Neuronal stem cell (in vitro differentiated cells): ENCODE results near the gene FJX1.
"Not testable (repeated sequence)": the region's sequence is repeated elsewhere in the genome, so short reads cannot be mapped to it uniquely, and the experiment has no call there.

Experiments used
- DNase-seq: peaks from one replicate; pipeline ENCODE4 v3.0.0-alpha.2; 2013; ENCODE audit warnings: low spot score
- H2AFZ ChIP-seq: one replicate; pipeline ENCODE4 v1.6.1; 2013; ENCODE audit warnings: mild to moderate bottlenecking, low read length, inconsistent platforms
- H2AK5ac ChIP-seq: 2 replicates; pipeline ENCODE4 v1.6.1; 2013; ENCODE audit warnings: low read depth, mild to moderate bottlenecking, inconsistent platforms, low read length, moderate library complexity, mixed read lengths
- H2BK120ac ChIP-seq: 2 replicates; pipeline ENCODE4 v1.6.1; 2013; ENCODE audit warnings: low read depth, mild to moderate bottlenecking, inconsistent platforms, low read length, moderate library complexity, mixed read lengths
- H2BK12ac ChIP-seq: one replicate; pipeline ENCODE4 v1.6.1; 2013; ENCODE audit warnings: low read length, inconsistent platforms
- H2BK15ac ChIP-seq: 2 replicates; pipeline ENCODE4 v1.6.1; 2013; ENCODE audit warnings: mild to moderate bottlenecking, low read length, inconsistent platforms, mixed read lengths
- H2BK5ac ChIP-seq: one replicate; pipeline ENCODE4 v1.6.1; 2013; ENCODE audit warnings: inconsistent platforms, mild to moderate bottlenecking, low read length, moderate library complexity
- H3K14ac ChIP-seq: one replicate; pipeline ENCODE4 v1.6.1; 2013; ENCODE audit warnings: low read length, inconsistent platforms
- H3K18ac ChIP-seq: 2 replicates; pipeline ENCODE4 v1.6.1; 2013; ENCODE audit warnings: low read length, inconsistent platforms
- H3K23ac ChIP-seq: 2 replicates; pipeline ENCODE4 v1.6.1; 2013; ENCODE audit warnings: low read depth, mild to moderate bottlenecking, mixed read lengths, low read length, inconsistent platforms; ENCODE audit not compliant: poor library complexity
- H3K27ac ChIP-seq: replicated peaks from 3 replicates; pipeline ENCODE4 v1.5.1; 2013; ENCODE audit warnings: low read length, inconsistent platforms
- H3K27me3 ChIP-seq, 3 experiments: 2 replicates each; pipeline ENCODE4 v1.6.1; 2013; ENCODE audit warnings: low read length in 3 of 3, mild to moderate bottlenecking in 2 of 3, inconsistent platforms in 1 of 3, low read depth in 1 of 3, mixed read lengths in 1 of 3, moderate library complexity in 1 of 3; ENCODE audit not compliant: control insufficient read depth in 3 of 3, insufficient read depth in 3 of 3
- H3K36me3 ChIP-seq, 2 donors: replicated peaks in 1 of 2; 2 replicates each; pipeline ENCODE4 v1.6.1; 2013; ENCODE audit warnings: low read length in 2 of 2; ENCODE audit not compliant: control insufficient read depth in 2 of 2, insufficient read depth in 2 of 2
- H3K4ac ChIP-seq: 2 replicates; pipeline ENCODE4 v1.6.1; 2013; ENCODE audit warnings: inconsistent platforms, mild to moderate bottlenecking, low read length, moderate library complexity
- H3K4me1 ChIP-seq, 2 donors: 1 replicate in 1 of 2; 2 replicates in 1 of 2; pipeline ENCODE4 v1.6.1; 2013; ENCODE audit warnings: low read length in 2 of 2, low read depth in 1 of 2; ENCODE audit not compliant: control insufficient read depth in 2 of 2, insufficient read depth in 1 of 2
- H3K4me2 ChIP-seq: one replicate; pipeline ENCODE4 v1.6.1; 2013; ENCODE audit warnings: mild to moderate bottlenecking, low read length, inconsistent platforms; ENCODE audit not compliant: insufficient read depth, poor library complexity, severe bottlenecking
- H3K4me3 ChIP-seq, 2 donors: 2 replicates each; pipeline ENCODE4 v1.5.1; 2013; ENCODE audit warnings: low read length in 2 of 2, mild to moderate bottlenecking in 2 of 2, inconsistent platforms in 1 of 2, moderate library complexity in 1 of 2
- H3K79me1 ChIP-seq: one replicate; pipeline ENCODE4 v1.6.1; 2013; ENCODE audit warnings: low read depth, mild to moderate bottlenecking, inconsistent platforms, low read length, moderate library complexity
- H3K9ac ChIP-seq: one replicate; pipeline ENCODE4 v1.6.1; 2013; ENCODE audit warnings: mild to moderate bottlenecking, low read depth, low read length, inconsistent platforms; ENCODE audit not compliant: poor library complexity
- H3K9me3 ChIP-seq, 2 donors: replicated peaks in 1 of 2; 2 replicates each; pipeline versions ENCODE3 to v1.6.1; 2013; ENCODE audit warnings: low read length in 2 of 2, mild to moderate bottlenecking in 2 of 2, inconsistent platforms in 1 of 2, low read depth in 1 of 2, mixed read lengths in 1 of 2, moderate library complexity in 1 of 2; ENCODE audit not compliant: control insufficient read depth in 2 of 2, insufficient read depth in 1 of 2
- H4K8ac ChIP-seq: one replicate; pipeline ENCODE4 v1.6.1; 2013; ENCODE audit warnings: low read depth, mild to moderate bottlenecking, inconsistent platforms, low read length, moderate library complexity
- H4K91ac ChIP-seq: one replicate; pipeline ENCODE4 v1.6.1; 2013; ENCODE audit warnings: low read length, low read depth, mild to moderate bottlenecking, inconsistent platforms; ENCODE audit not compliant: poor library complexity
- WGBS, 2 donors: extraction: QIAGEN DNeasy Blood & Tissue Kit; methylation state at CpG; one replicate each; pipeline ENCODE4 v1.1.7; 2013; ENCODE audit warnings: missing lambda C conversion rate in 2 of 2, mixed read lengths in 1 of 2; ENCODE audit not compliant: insufficient read length in 2 of 2, insufficient replicate concordance in 1 of 2; ENCODE audit errors: extremely low coverage in 2 of 2; 5-methylcytosine and 5-hydroxymethylcytosine counted together

The FJX1 gene

DNA sequence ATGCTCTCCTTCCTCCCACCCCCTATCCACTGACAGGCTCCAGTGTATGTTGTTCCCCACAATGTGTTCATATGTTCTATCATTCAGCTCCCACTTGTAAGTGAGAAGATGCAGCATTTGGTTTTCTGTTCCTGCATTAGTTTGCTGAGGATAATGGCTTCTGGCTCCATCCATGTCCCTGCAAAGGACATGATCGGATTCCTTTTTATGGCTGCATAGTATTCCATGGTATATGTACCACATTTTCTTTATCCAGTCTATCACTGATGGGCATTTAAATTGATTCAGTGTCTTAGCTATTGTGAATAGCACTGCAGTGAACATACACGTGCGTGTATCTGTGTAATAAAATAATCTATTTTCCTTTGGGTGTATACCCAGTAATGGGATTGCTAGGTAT lies 50.1 kb downstream of the FJX1 start:
- H3K4ac ChIP-seq, H3K23ac ChIP-seq, H4K91ac ChIP-seq, DNase-seq, H2BK12ac ChIP-seq, H3K18ac ChIP-seq, H2BK5ac ChIP-seq, H3K4me3 ChIP-seq, H2AK5ac ChIP-seq, H3K4me2 ChIP-seq, H4K8ac ChIP-seq, H3K79me1 ChIP-seq, H2BK15ac ChIP-seq, H2AFZ ChIP-seq, H3K4me1 ChIP-seq, H2BK120ac ChIP-seq, H3K27me3 ChIP-seq, H3K9ac ChIP-seq, H3K14ac ChIP-seq, H3K27ac ChIP-seq: not testable (repeated sequence)
- H3K36me3 ChIP-seq: peaks cover 0 to 30% of the 10 kb centered on the region in 2 donors
- H3K9me3 ChIP-seq: peaks cover 8 to 51% of the 10 kb centered on the region in 2 donors
- no CpG with 5 or more reads among the region's 3 CpGs for WGBS, 2 donors
